ENCODE data around the gene CCDC179. TPM values are rescaled to one million over a fixed set of nuclear protein-coding genes. Genes with fewer than 3 reads are reported as not detected.

The CCDC179 gene
- total and polyA plus RNA-seq, 2 of the 13 experiments (the other 11 are each of a cell fraction or from before 2014, with no cell fraction given): not detected

GRCh38 chr11:22859756-22860155, 518 bp downstream of the CCDC179 start:
- no peaks in the 10 kb centered on the region for H3K79me2 ChIP-seq (ENCODE audit: insufficient read depth, low read length)
- H3K9me3 ChIP-seq (ENCODE audit: low read length): no peaks in the 10 kb centered on the region
- no peak for DNase-seq (ENCODE audit: low spot score)
- no TSS peak for BruUV-seq (replicated peaks)
- H3K4me1 ChIP-seq (ENCODE audit: insufficient read depth, low read length): no peaks in the 10 kb centered on the region
- ChIA-PET CTCF (ENCODE audit: low intra/inter-chr PET ratio, low total read pairs) (no interaction called here), POLR2A (no interaction called here)
- FAIRE-seq: no peak
- no peak overlapping the region for H3K4me3 ChIP-seq (replicated peaks in 1 of 3; ENCODE audit: insufficient read depth in 1 of 3, low read depth in 2 of 3, low read length in 3 of 3)
- H3K36me3 ChIP-seq (replicated peaks in 1 of 2; ENCODE audit: control insufficient read depth in 1 of 2, insufficient read depth in 2 of 2, low read length in 2 of 2): no peaks in the 10 kb centered on the region
- in situ Hi-C loops (cut with HindIII; ENCODE audit: extremely low pct_ligation_motif_present, low pct_unique_long_range_greater_than_20kb) (no loop called here), intact Hi-C loops (cut with micrococcal nuclease; ENCODE audit: unreplicated experiment) (no loop called here)
- H3K4me2 ChIP-seq (ENCODE audit: low read depth, low read length): no peak overlapping the region
- no peaks in the 10 kb centered on the region for H3K27me3 ChIP-seq (ENCODE audit: control insufficient read depth in 1 of 2, insufficient read depth in 2 of 2, low read length in 2 of 2)
- WGBS (ENCODE audit: low lambda C conversion rate): 40% methylated on average over 6 of the region's 6 CpGs
- no peaks in the 10 kb centered on the region for H4K20me1 ChIP-seq (ENCODE audit: insufficient read depth, low read length)
- H2AFZ ChIP-seq (ENCODE audit: low read length): no peak overlapping the region
- H3K27ac ChIP-seq (ENCODE audit: extremely low read length, insufficient read depth, low read length): no peak overlapping the region
- TF ChIP-seq CEBPB (IDR thresholded peaks at IDR 0.05; ENCODE audit: borderline replicate concordance, low read depth, low read length) (0 out of 2 replicates have a peak, but pooled peaks have one; percentile 16), PHF8 (CRISPR knock-in tag; IDR thresholded peaks at IDR 0.05) (no peak)
- ATAC-seq: no peak
- no peak overlapping the region for H3K9ac ChIP-seq (ENCODE audit: insufficient read depth, low read depth, low read length)

GRCh38 chr11:22851477-22851876, 8.8 kb downstream of the CCDC179 start:
- H3K27me3 ChIP-seq (ENCODE audit: control insufficient read depth in 1 of 2, insufficient read depth in 2 of 2, low read length in 2 of 2): no peaks in the 10 kb centered on the region
- ChIA-PET POLR2A (no interaction called here), CTCF (ENCODE audit: low intra/inter-chr PET ratio, low total read pairs) (no interaction called here)
- no peaks in the 10 kb centered on the region for H3K4me1 ChIP-seq (ENCODE audit: insufficient read depth, low read length)
- no peak for DNase-seq (ENCODE audit: low spot score)
- no peaks in the 10 kb centered on the region for H3K79me2 ChIP-seq (ENCODE audit: insufficient read depth, low read length)
- TF ChIP-seq ZKSCAN1 (IDR thresholded peaks at IDR 0.05; ENCODE audit: low read length): no peak
- no peak for TF ChIP-seq FOXM1 (CRISPR knock-in tag; IDR thresholded peaks at IDR 0.05)
- no peak for TF ChIP-seq ZFP62 (CRISPR knock-in tag; IDR thresholded peaks at IDR 0.05)
- no peak for TF ChIP-seq TRIM22 (IDR thresholded peaks at IDR 0.05)
- TF ChIP-seq PAWR (CRISPR knock-in tag; IDR thresholded peaks at IDR 0.05; ENCODE audit: borderline replicate concordance): no peak
- no peak for TF ChIP-seq SNRNP70 (IDR thresholded peaks at IDR 0.05; ENCODE audit: low read depth, low read length)
- no peak for TF ChIP-seq ZFY (CRISPR knock-in tag; IDR thresholded peaks at IDR 0.05)
- TF ChIP-seq SMAD9 (CRISPR knock-in tag; IDR thresholded peaks at IDR 0.05): no peak
- no peak for TF ChIP-seq CHD4 (IDR thresholded peaks at IDR 0.05; ENCODE audit: borderline replicate concordance, low read length)
- TF ChIP-seq FOXO1 (CRISPR knock-in tag; IDR thresholded peaks at IDR 0.05): no peak
- TF ChIP-seq KLF9 (CRISPR knock-in tag; IDR thresholded peaks at IDR 0.05; ENCODE audit: low read depth): no peak
- no peak for FAIRE-seq
- in situ Hi-C loops (cut with HindIII; ENCODE audit: extremely low pct_ligation_motif_present, low pct_unique_long_range_greater_than_20kb) (no loop called here), intact Hi-C loops (cut with micrococcal nuclease; ENCODE audit: unreplicated experiment) (no loop called here)
- no peak overlapping the region for H3K9ac ChIP-seq (ENCODE audit: insufficient read depth, low read depth, low read length)
- no peak for ATAC-seq
- no peak overlapping the region for H3K4me2 ChIP-seq (ENCODE audit: low read depth, low read length)
- no peaks in the 10 kb centered on the region for H4K20me1 ChIP-seq (ENCODE audit: insufficient read depth, low read length)
- H3K9me3 ChIP-seq (ENCODE audit: low read length): peaks cover 6% of the 10 kb centered on the region; the same call in 1 of the 2 replicates
- H2AFZ ChIP-seq (ENCODE audit: low read length): no peak overlapping the region
- no TSS peak for BruUV-seq (replicated peaks)
- H3K27ac ChIP-seq (ENCODE audit: extremely low read length, insufficient read depth, low read length): no peak overlapping the region
- H3K36me3 ChIP-seq (replicated peaks in 1 of 2; ENCODE audit: control insufficient read depth in 1 of 2, insufficient read depth in 2 of 2, low read length in 2 of 2): no peaks in the 10 kb centered on the region
- H3K4me3 ChIP-seq (replicated peaks in 1 of 3; ENCODE audit: insufficient read depth in 1 of 3, low read depth in 2 of 3, low read length in 3 of 3): no peak overlapping the region
